Common myeloid progenitor, CD34-positive (primary cell): Measurements from ENCODE around the gene GTF3C1.
A peak's percentile ranks its signal among the peaks of the same experiment; 100 is the strongest.

Source experiments
- CTCF ChIA-PET: fragments of 350-600 bp; sonication (Branson Sonifier 250); formaldehyde crosslinking; loops from one replicate; lab custom pipeline; 2021; ENCODE audit warnings: antibody characterized with exemption; lab: Charles Lee
- POLR2A ChIA-PET: fragments of 350-600 bp; sonication (Branson Sonifier 250); formaldehyde crosslinking; loops from one replicate; lab custom pipeline; 2021; ENCODE audit warnings: antibody characterized with exemption; lab: Charles Lee
- DNase-seq, 3 donors: peaks; one replicate each; pipeline versions ENCODE4 v3.0.0 to v3.0.0-alpha.2; 2013
- H3K27ac ChIP-seq, 2 experiments: 1 replicate in 1 of 2; 2 replicates in 1 of 2; pipeline ENCODE4 v1.7.0; 2013; ENCODE audit warnings: inconsistent platforms in 2 of 2, low read length in 2 of 2, mild to moderate bottlenecking in 2 of 2, low read depth in 1 of 2, moderate library complexity in 1 of 2; ENCODE audit not compliant: severe bottlenecking in 2 of 2, insufficient read depth in 1 of 2, poor library complexity in 1 of 2
- H3K27me3 ChIP-seq, 5 experiments: replicated peaks in 2 of 5; 1 replicate in 3 of 5; 2 replicates in 2 of 5; pipeline versions ENCODE4 v1.6.1 to v1.7.0; 2013; ENCODE audit warnings: low read length in 4 of 5, mild to moderate bottlenecking in 2 of 5, moderate library complexity in 2 of 5, inconsistent platforms in 1 of 5; ENCODE audit not compliant: insufficient read depth in 5 of 5, control insufficient read depth in 4 of 5
- H3K36me3 ChIP-seq, 4 experiments: 1 replicate in 2 of 4; 2 replicates in 2 of 4; pipeline versions ENCODE4 v1.6.1 to v1.7.0; 2013; ENCODE audit warnings: low read length in 3 of 4, control low read depth in 1 of 4, mild to moderate bottlenecking in 1 of 4; ENCODE audit not compliant: control insufficient read depth in 4 of 4, insufficient read depth in 4 of 4
- H3K4me1 ChIP-seq, 4 experiments: 1 replicate in 3 of 4; 2 replicates in 1 of 4; pipeline versions ENCODE4 v1.6.1 to v1.7.1; 2013; ENCODE audit warnings: low read length in 3 of 4, mild to moderate bottlenecking in 3 of 4, control low read depth in 1 of 4, inconsistent platforms in 1 of 4, moderate library complexity in 1 of 4; ENCODE audit not compliant: control insufficient read depth in 4 of 4, insufficient read depth in 4 of 4; ENCODE audit errors: control extremely low read depth in 1 of 4
- H3K4me3 ChIP-seq, 7 experiments: 1 replicate in 4 of 7; 2 replicates in 3 of 7; pipeline versions ENCODE4 v1.5.1 to v1.7.0; 2013; ENCODE audit warnings: mild to moderate bottlenecking in 7 of 7, low read length in 6 of 7, moderate library complexity in 6 of 7, inconsistent platforms in 2 of 7, low read depth in 2 of 7, control low read depth in 1 of 7; ENCODE audit not compliant: insufficient read depth in 4 of 7, control insufficient read depth in 1 of 7; ENCODE audit errors: extremely low read depth in 1 of 7
- H3K9me3 ChIP-seq, 5 experiments: 1 replicate in 4 of 5; 2 replicates in 1 of 5; pipeline versions ENCODE4 v1.6.1 to v1.7.1; 2013; ENCODE audit warnings: low read length in 4 of 5, mild to moderate bottlenecking in 2 of 5, inconsistent platforms in 1 of 5, low read depth in 1 of 5, moderate library complexity in 1 of 5; ENCODE audit not compliant: control insufficient read depth in 4 of 5, insufficient read depth in 2 of 5; ENCODE audit errors: control extremely low read depth in 1 of 5
- WGBS: methylation state at CpG from one replicate; pipeline ENCODE4 v1.1.5; 2013; ENCODE audit not compliant: insufficient coverage; 5-methylcytosine and 5-hydroxymethylcytosine counted together

Gene GTF3C1

DNA sequence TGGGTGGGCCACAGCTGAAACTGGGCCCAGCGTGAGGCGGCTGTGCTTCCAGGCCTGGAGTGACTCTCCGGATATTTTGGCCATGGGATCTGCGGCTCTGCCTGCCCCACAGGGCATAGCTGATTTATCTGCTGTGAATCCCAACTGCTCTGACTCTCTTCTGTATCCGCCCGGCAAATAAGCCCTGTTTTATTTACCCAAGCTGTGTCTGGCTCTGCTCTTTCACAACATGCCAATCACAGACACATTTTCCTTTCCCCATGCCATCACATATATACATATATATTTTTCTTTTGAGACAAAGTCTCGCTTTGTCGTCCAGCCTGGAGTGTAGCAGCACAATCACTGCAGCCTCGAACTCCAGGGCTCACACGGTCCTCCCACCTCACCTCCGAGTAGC is 33.3 kb downstream of the GTF3C1 start:
- POLR2A ChIA-PET = no interaction called here
- WGBS = 98% methylated on average over 9 of the region's 11 CpGs
- peaks cover 10 to 75% (median 45%) of the 10 kb centered on the region in 4 experiments for H3K36me3 ChIP-seq

DNA sequence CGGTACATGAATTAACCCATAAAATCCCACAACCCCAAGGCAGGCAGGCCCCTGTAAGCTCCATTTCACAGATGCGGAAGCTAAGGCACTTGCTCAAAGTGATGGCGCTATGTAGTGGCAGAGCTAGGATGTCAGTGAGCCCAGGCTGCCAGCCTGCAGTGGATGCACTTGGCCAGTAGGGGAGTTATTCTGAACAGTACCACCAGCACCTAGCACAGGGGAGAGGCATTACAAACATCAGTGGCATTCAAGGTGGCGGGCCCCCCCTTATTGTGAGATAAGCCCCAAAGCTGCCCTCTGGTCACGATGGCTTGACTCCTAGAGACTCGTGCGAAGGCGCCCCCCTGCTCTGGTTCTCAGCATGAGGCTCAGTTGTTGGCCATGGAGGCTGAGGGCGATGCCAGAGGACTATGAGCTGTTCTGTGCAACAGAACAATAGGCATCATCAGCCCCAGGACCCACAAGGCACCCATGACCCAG is 33.8 kb downstream of the GTF3C1 start:
- CTCF ChIA-PET = interaction anchor here (1.1 to 3.1 kb wide), 7 partner anchors 11 to 35 kb away, joined by 3 to 10 read pairs (median 4); partner anchors contain the start of gene KATNIP
- Histone ChIP-seq H3K4me1 (peaks cover 0 to 2% (median under 1%) of the 10 kb centered on the region in 4 experiments), H3K4me3 (no peak overlapping the region), H3K27ac (no peak overlapping the region), H3K9me3 (no peaks in the 10 kb centered on the region), H3K27me3 (no peaks in the 10 kb centered on the region), H3K36me3 (peaks cover 10 to 75% (median 48%) of the 10 kb centered on the region in 4 experiments)
- WGBS = 98% methylated on average over 8 of the region's 9 CpGs
- POLR2A ChIA-PET = no interaction called here
- peak in 2 of 3 donors; percentile 47 for DNase-seq

More for the DNA sequence above, 33.3 kb downstream of the GTF3C1 start:
- Histone ChIP-seq H3K27me3 (no peaks in the 10 kb centered on the region), H3K27ac (no peak overlapping the region), H3K4me3 (no peak overlapping the region), H3K4me1 (peaks cover 0 to 6% (median 3%) of the 10 kb centered on the region in 4 experiments), H3K9me3 (no peaks in the 10 kb centered on the region)
- CTCF ChIA-PET = interaction anchor here (1.1 to 3.1 kb wide), 7 partner anchors 12 to 34 kb away, joined by 3 to 10 read pairs (median 4); partner anchors contain the start of gene KATNIP
- DNase-seq = no peak

DNA sequence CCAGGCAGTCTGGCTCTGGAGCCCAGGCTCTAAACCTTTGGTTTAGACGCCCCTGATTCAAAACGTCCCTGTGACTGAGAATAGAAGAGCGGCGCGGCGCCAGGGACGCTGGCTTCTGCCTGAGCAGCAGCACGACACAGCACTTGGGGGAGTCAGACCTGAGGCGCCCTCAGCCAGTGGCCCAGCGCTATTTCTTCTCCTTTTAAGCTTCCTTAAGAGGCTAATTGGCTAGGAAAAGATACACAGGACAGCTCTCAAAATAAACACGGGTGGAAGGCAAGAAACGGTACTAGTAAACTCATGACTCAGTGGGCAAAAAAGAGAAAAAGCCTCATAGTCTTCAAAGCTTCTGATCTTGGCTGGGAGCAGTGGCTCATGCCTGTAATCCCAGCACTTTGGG is 34.9 kb downstream of the GTF3C1 start:
- Histone ChIP-seq H3K9me3 (no peaks in the 10 kb centered on the region), H3K4me1 (no peaks in the 10 kb centered on the region), H3K27me3 (no peaks in the 10 kb centered on the region), H3K27ac (no peak overlapping the region), H3K4me3 (no peak overlapping the region), H3K36me3 (peaks cover 12 to 82% (median 55%) of the 10 kb centered on the region in 4 experiments)
- DNase-seq = no peak
- ChIA-PET CTCF (interaction anchor here (1.8 to 3.1 kb wide), 3 partner anchors 10 to 19 kb away, joined by 5 to 10 read pairs (median 7); no protein-coding TSS in a partner anchor), POLR2A (no interaction called here)
- 98% methylated on average over 12 of the region's 12 CpGs for WGBS

DNA sequence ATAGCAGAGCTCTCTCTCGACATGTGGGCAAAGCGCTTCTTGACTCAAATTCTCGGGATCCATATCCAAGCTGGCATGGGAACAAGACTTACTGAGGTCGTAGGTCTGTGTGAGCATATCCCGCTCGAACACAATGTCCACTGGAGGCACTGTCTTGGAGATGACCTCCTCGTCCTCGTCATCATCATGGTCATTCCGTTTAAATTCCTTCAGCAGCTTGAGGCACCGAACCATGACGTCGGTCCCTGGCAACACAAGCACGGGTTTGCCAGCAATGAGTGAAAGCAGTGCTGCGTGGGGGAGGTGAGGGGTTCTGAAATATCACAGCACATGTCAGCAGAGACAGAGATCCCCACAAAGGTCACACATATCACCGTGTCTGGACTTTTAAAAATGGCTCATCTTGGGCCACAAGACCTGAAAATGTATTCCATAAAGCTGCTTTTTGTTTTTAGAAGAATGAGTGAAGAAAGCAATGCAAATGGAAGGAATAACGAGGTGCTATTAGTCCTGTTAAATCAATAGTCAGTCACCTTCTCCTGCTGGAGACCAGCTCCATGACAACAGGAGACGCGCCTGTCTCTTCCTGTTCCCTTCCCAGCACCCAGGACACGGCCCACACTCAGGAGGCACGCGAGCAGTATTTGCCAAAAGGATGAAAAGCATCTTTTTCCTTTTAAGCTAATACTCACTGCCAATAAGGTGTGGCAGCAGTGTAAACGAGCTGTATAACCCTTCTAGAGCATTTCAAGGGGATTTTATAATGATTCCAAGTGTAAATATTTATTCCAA is 37.9 kb downstream of the GTF3C1 start:
- H3K4me1 ChIP-seq = no peaks in the 10 kb centered on the region
- no peaks in the 10 kb centered on the region for H3K27me3 ChIP-seq
- DNase-seq = no peak
- WGBS = 98% methylated on average over 19 of the region's 22 CpGs
- POLR2A ChIA-PET = no interaction called here
- peaks cover 19 to 82% (median 61%) of the 10 kb centered on the region in 4 experiments for H3K36me3 ChIP-seq
- H3K4me3 ChIP-seq = no peak overlapping the region
- CTCF ChIA-PET = interaction anchor here (0.7 to 3.0 kb wide), 3 partner anchors 11 to 19 kb away, joined by 3 to 7 read pairs (median 3); no protein-coding TSS in a partner anchor
- no peaks in the 10 kb centered on the region for H3K9me3 ChIP-seq
- no peak overlapping the region for H3K27ac ChIP-seq

DNA sequence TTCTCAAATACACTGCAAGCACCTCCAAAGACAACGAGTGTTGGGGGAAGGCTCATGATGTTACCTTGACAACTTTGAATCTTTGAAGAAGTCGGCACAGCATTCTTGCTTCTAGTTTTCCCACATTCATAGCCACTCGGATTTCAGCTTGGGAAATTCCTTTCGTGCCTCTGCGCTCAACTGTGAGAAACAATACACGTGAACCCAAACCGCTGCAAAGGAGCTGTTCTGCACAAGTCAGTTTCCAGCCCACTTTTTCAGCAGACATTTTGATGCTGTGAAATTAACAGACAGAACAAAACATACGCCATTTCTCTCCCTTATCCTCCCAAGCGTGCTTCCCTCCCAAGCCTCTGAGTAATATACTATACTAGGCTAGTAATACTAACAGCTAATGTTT is 41.2 kb downstream of the GTF3C1 start:
- POLR2A ChIA-PET = no interaction called here
- H3K4me3 ChIP-seq = no peak overlapping the region
- no peaks in the 10 kb centered on the region for H3K9me3 ChIP-seq
- WGBS = 100% methylated on average over 7 of the region's 9 CpGs
- no peak overlapping the region for H3K27ac ChIP-seq
- no peaks in the 10 kb centered on the region for H3K4me1 ChIP-seq
- H3K36me3 ChIP-seq = peaks cover 27 to 91% (median 74%) of the 10 kb centered on the region in 4 experiments
- CTCF ChIA-PET = interaction anchor here (1.3 kb wide), 1 partner anchor 9 kb away, joined by 3 read pairs; no protein-coding TSS in a partner anchor
- H3K27me3 ChIP-seq = no peaks in the 10 kb centered on the region
- DNase-seq = no peak

DNA sequence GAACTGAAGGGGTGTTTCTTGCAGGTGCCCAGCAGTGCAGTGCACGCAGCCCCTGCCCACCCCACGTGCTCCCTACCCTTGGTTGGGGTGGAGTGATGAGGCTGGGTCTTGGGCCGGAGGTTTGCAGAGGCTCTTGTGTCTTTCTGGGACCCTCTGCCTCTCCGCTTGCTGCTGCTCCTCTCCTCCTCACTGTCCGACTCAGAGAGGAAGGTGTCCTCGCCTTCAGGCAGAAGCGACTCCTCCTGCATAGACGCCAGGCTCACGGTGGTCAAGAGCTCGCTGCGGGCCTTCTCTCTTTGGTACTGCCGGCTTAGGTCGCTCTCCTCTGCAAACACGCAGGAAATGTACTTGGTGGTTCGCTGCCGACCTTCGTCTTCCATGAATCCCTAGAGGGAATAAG is 42.9 kb downstream of the GTF3C1 start:
- WGBS = over 99% methylated on average over 17 of the region's 17 CpGs
- H3K9me3 ChIP-seq = no peaks in the 10 kb centered on the region
- no peak overlapping the region for H3K4me3 ChIP-seq
- peaks cover 43 to 92% (median 80%) of the 10 kb centered on the region in 4 experiments for H3K36me3 ChIP-seq
- CTCF ChIA-PET = no interaction called here
- H3K27me3 ChIP-seq = no peaks in the 10 kb centered on the region
- no peaks in the 10 kb centered on the region for H3K4me1 ChIP-seq
- POLR2A ChIA-PET = no interaction called here
- no peak overlapping the region for H3K27ac ChIP-seq
- no peak for DNase-seq
